HepG2 (cell line): ENCODE measurements around the gene WDR35. TPM values are rescaled to one million over a fixed set of nuclear protein-coding genes. Genes with fewer than 3 reads are reported as not detected.

Experiments used
- CCAR2 ChIP-seq: fragments of 200-400 bp; formaldehyde crosslinking; optimal IDR thresholded peaks from 2 replicates; pipeline ENCODE3; 2018; ENCODE audit warnings: low read depth, mild to moderate bottlenecking, low read length, moderate library complexity
- HNRNPK ChIP-seq: fragments of 200-400 bp; formaldehyde crosslinking; IDR thresholded peaks from 2 replicates; pipeline ENCODE4 v1.6.1; 2018; ENCODE audit warnings: low read length, low read depth, moderate library complexity, mild to moderate bottlenecking; ENCODE audit not compliant: poor library complexity, severe bottlenecking
- KDM1A ChIP-seq: IDR thresholded peaks from 2 replicates; pipeline ENCODE4 v1.6.1; 2016; ENCODE audit warnings: missing compliant biosample characterization
- KDM2A ChIP-seq: sonication (generic); formaldehyde crosslinking; IDR thresholded peaks from 2 replicates; pipeline ENCODE4 v1.4.0; 2020; ENCODE audit warnings: low read depth, missing genetic modification reagents, borderline replicate concordance
- KDM3A ChIP-seq: IDR thresholded peaks from 2 replicates; pipeline ENCODE4 v1.6.1; 2018; ENCODE audit warnings: low read depth, missing compliant biosample characterization
- MED1 ChIP-seq: sonication (generic); formaldehyde crosslinking; IDR thresholded peaks from 2 replicates; pipeline ENCODE4 v1.4.0; 2020; ENCODE audit warnings: missing genetic modification reagents
- MED8 ChIP-seq: sonication (generic); formaldehyde crosslinking; IDR thresholded peaks from 2 replicates; pipeline ENCODE4 v1.8.1; 2023; ENCODE audit warnings: mild to moderate bottlenecking, missing genetic modification reagents; ENCODE audit not compliant: insufficient replicate concordance
- PLRG1 ChIP-seq: fragments of 450-650 bp; conservative IDR thresholded peaks from 2 replicates; pipeline ENCODE4 v1.6.1; 2016
- TBP ChIP-seq: sonication (generic); formaldehyde crosslinking; IDR thresholded peaks from 2 replicates; pipeline ENCODE4 v1.5.0; 2020; ENCODE audit warnings: missing genetic modification reagents
- ZNF143 ChIP-seq: sonication (generic); formaldehyde crosslinking; IDR thresholded peaks from 2 replicates; pipeline ENCODE4 v1.4.0; 2020; ENCODE audit warnings: missing genetic modification reagents
- ZNF431 ChIP-seq: sonication (generic); formaldehyde crosslinking; IDR thresholded peaks from 2 replicates; pipeline ENCODE4 v1.9.0; 2022; ENCODE audit warnings: missing genetic modification reagents, low read depth, mild to moderate bottlenecking, borderline replicate concordance
- ZSCAN31 ChIP-seq: sonication (generic); formaldehyde crosslinking; IDR thresholded peaks from 2 replicates; pipeline ENCODE4 v1.5.0; 2020; ENCODE audit warnings: low read depth, mild to moderate bottlenecking, missing genetic modification reagents
- polyA plus RNA-seq, 8 experiments: library from polyadenylated mRNA; depleted of rRNA in 3 of 8; stranded (reverse) in 7 of 8; unstranded in 1 of 8; fragments of >200 nt; fragmentation: Illumina TruSeq in 4 of 8; extraction: Trizol in 4 of 8; gene quantifications; 2 replicates each; pipeline versions ENCODE4 v1.2.1 to v1.2.3, GENCODE V29; 2011 to 2016; ENCODE audit warnings: low read depth in 4 of 8, missing spikeins in 1 of 8, mixed read lengths in 1 of 8; ENCODE audit not compliant: insufficient read depth in 1 of 8
- total RNA-seq, 5 experiments: library from RNA; depleted of rRNA; stranded (reverse); fragments of >200 nt; fragmentation: Illumina TruSeq; extraction: Trizol; gene quantifications; 2 replicates each; pipeline ENCODE4 v1.2.3, GENCODE V29; 2016; ENCODE audit warnings: low read depth in 1 of 5
- TF ChIP-seq, protein P1 (sequence below): sonication (generic); formaldehyde crosslinking; IDR thresholded peaks from 2 replicates; pipeline ENCODE4 v1.4.0; 2020; ENCODE audit warnings: missing genetic modification reagents
- TF ChIP-seq, protein P2 (sequence below): sonication (generic); formaldehyde crosslinking; IDR thresholded peaks from 2 replicates; pipeline ENCODE4 v1.4.0; 2020; ENCODE audit warnings: missing genetic modification reagents, borderline replicate concordance
- TF ChIP-seq, protein P3 (sequence below): IDR thresholded peaks from 2 replicates; pipeline ENCODE4 v1.6.1; 2012; ENCODE audit warnings: low read depth, low read length, improper control_type of control experiment
- TF ChIP-seq, protein P4 (sequence below): sonication (generic); formaldehyde crosslinking; IDR thresholded peaks from 2 replicates; pipeline ENCODE4 v1.4.0; 2020; ENCODE audit warnings: mild to moderate bottlenecking, missing genetic modification reagents

The WDR35 gene
- total and polyA plus RNA-seq, 2 of the 13 experiments (the other 11 are each of a cell fraction or from before 2014, with no cell fraction given), result 11.1 to 19.6 TPM

DNA sequence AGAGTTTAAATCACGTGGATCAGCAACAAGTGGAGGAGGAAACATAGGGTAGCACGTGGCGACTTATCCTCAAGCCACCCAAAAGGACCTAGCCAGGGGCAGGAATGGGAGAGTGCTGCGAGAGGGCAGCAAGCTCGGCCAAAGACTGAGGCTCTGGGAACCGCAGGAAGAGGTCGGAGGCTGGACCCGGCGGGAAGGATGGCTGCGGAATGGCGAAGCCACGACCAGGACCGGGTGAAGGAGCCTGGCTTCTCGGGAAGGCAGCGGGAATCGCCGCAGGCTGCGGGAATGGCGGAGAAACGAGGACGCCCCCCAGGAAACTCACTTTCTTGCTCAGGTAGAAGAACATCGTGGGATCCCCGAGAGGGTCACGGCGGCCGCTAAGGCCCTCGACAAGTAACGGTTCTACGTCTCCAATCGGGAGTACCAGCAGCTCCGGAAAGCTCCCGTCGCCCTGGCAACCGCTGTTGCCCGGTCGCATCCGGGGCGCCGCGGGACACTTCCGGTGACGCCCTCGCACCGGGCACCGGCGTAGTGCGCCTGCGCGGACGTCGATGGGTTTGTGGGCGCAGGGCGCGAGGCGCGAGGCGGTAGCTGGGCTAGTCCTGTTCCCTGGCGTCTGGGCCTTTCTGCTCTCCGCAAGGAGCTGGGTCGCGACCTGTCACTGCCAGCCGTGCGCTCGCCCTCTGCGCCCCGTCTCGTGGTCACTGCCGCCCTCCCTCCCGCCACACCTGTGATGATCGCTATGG lies at the start of gene WDR35 (continued):
- TF ChIP-seq, protein P1, sequence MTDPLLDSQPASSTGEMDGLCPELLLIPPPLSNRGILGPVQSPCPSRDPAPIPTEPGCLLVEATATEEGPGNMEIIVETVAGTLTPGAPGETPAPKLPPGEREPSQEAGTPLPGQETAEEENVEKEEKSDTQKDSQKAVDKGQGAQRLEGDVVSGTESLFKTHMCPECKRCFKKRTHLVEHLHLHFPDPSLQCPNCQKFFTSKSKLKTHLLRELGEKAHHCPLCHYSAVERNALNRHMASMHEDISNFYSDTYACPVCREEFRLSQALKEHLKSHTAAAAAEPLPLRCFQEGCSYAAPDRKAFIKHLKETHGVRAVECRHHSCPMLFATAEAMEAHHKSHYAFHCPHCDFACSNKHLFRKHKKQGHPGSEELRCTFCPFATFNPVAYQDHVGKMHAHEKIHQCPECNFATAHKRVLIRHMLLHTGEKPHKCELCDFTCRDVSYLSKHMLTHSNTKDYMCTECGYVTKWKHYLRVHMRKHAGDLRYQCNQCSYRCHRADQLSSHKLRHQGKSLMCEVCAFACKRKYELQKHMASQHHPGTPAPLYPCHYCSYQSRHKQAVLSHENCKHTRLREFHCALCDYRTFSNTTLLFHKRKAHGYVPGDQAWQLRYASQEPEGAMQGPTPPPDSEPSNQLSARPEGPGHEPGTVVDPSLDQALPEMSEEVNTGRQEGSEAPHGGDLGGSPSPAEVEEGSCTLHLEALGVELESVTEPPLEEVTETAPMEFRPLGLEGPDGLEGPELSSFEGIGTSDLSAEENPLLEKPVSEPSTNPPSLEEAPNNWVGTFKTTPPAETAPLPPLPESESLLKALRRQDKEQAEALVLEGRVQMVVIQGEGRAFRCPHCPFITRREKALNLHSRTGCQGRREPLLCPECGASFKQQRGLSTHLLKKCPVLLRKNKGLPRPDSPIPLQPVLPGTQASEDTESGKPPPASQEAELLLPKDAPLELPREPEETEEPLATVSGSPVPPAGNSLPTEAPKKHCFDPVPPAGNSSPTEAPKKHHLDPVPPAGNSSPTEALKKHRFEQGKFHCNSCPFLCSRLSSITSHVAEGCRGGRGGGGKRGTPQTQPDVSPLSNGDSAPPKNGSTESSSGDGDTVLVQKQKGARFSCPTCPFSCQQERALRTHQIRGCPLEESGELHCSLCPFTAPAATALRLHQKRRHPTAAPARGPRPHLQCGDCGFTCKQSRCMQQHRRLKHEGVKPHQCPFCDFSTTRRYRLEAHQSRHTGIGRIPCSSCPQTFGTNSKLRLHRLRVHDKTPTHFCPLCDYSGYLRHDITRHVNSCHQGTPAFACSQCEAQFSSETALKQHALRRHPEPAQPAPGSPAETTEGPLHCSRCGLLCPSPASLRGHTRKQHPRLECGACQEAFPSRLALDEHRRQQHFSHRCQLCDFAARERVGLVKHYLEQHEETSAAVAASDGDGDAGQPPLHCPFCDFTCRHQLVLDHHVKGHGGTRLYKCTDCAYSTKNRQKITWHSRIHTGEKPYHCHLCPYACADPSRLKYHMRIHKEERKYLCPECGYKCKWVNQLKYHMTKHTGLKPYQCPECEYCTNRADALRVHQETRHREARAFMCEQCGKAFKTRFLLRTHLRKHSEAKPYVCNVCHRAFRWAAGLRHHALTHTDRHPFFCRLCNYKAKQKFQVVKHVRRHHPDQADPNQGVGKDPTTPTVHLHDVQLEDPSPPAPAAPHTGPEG (CRISPR knock-in tag), result peak; percentile 95
- peak; percentile 70; the same call in 1 of the 2 replicates for TF ChIP-seq TBP
- TF ChIP-seq, protein P2, sequence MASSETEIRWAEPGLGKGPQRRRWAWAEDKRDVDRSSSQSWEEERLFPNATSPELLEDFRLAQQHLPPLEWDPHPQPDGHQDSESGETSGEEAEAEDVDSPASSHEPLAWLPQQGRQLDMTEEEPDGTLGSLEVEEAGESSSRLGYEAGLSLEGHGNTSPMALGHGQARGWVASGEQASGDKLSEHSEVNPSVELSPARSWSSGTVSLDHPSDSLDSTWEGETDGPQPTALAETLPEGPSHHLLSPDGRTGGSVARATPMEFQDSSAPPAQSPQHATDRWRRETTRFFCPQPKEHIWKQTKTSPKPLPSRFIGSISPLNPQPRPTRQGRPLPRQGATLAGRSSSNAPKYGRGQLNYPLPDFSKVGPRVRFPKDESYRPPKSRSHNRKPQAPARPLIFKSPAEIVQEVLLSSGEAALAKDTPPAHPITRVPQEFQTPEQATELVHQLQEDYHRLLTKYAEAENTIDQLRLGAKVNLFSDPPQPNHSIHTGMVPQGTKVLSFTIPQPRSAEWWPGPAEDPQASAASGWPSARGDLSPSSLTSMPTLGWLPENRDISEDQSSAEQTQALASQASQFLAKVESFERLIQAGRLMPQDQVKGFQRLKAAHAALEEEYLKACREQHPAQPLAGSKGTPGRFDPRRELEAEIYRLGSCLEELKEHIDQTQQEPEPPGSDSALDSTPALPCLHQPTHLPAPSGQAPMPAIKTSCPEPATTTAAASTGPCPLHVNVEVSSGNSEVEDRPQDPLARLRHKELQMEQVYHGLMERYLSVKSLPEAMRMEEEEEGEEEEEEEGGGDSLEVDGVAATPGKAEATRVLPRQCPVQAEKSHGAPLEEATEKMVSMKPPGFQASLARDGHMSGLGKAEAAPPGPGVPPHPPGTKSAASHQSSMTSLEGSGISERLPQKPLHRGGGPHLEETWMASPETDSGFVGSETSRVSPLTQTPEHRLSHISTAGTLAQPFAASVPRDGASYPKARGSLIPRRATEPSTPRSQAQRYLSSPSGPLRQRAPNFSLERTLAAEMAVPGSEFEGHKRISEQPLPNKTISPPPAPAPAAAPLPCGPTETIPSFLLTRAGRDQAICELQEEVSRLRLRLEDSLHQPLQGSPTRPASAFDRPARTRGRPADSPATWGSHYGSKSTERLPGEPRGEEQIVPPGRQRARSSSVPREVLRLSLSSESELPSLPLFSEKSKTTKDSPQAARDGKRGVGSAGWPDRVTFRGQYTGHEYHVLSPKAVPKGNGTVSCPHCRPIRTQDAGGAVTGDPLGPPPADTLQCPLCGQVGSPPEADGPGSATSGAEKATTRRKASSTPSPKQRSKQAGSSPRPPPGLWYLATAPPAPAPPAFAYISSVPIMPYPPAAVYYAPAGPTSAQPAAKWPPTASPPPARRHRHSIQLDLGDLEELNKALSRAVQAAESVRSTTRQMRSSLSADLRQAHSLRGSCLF (CRISPR knock-in tag), result no peak; the same call in 1 of the 2 replicates
- TF ChIP-seq, protein P3, sequence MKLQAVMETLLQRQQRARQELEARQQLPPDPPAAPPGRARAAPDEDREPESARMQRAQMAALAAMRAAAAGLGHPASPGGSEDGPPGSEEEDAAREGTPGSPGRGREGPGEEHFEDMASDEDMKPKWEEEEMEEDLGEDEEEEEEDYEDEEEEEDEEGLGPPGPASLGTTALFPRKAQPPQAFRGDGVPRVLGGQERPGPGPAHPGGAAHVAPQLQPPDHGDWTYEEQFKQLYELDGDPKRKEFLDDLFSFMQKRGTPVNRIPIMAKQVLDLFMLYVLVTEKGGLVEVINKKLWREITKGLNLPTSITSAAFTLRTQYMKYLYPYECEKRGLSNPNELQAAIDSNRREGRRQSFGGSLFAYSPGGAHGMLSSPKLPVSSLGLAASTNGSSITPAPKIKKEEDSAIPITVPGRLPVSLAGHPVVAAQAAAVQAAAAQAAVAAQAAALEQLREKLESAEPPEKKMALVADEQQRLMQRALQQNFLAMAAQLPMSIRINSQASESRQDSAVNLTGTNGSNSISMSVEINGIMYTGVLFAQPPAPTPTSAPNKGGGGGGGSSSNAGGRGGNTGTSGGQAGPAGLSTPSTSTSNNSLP, result no peak
- TF ChIP-seq ZSCAN31, result peak; percentile 96; the same call in 1 of the 2 replicates
- no peak for TF ChIP-seq PLRG1
- peak; percentile 53; the same call in 1 of the 2 replicates for TF ChIP-seq KDM1A (CRISPR knock-in tag)
- TF ChIP-seq MED8 (CRISPR knock-in tag), result peak; percentile 78
- TF ChIP-seq KDM2A (CRISPR knock-in tag), result peak; percentile 100
- TF ChIP-seq ZNF431, result peak; percentile 89
- TF ChIP-seq, protein P4, sequence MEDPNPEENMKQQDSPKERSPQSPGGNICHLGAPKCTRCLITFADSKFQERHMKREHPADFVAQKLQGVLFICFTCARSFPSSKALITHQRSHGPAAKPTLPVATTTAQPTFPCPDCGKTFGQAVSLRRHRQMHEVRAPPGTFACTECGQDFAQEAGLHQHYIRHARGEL (CRISPR knock-in tag), result peak; percentile 92
- peak; percentile 73 for TF ChIP-seq ZNF143 (CRISPR knock-in tag)
- no peak for TF ChIP-seq HNRNPK
- no peak for TF ChIP-seq CCAR2
- TF ChIP-seq KDM3A (CRISPR knock-in tag), result peak; percentile 94
- peak; percentile 83 for TF ChIP-seq MED1 (CRISPR knock-in tag)
